NB4 (cell line): ENCODE measurements around the gene GNG7.

Experiments
- CTCF ChIP-seq: IDR thresholded peaks from one replicate; pipeline ENCODE4 v1.5.1; 2012; ENCODE audit warnings: low read depth, low read length
- POLR2A ChIP-seq: IDR thresholded peaks from 2 replicates; pipeline ENCODE4 v1.6.1; 2011; ENCODE audit warnings: mild to moderate bottlenecking; ENCODE audit not compliant: insufficient read length; ENCODE audit errors: extremely low read depth

GRCh38 chr19:2630352-2631001, 72.0 kb downstream of the GNG7 start:
- no peak for TF ChIP-seq POLR2A
- no peak for TF ChIP-seq CTCF
